Liver (tissue), 9 donors: ENCODE results near the gene MYO3B. TPM values are rescaled to one million over a fixed set of nuclear protein-coding genes. Genes with fewer than 3 reads are reported as not detected.
"Not testable (repeated sequence)": the region's sequence is repeated elsewhere in the genome, so short reads cannot be mapped to it uniquely, and the experiment has no call there.

Experiments used
- DNase-seq: peaks from one replicate; pipeline ENCODE4 v3.0.0-alpha.2; 2017; ENCODE audit warnings: low spot score
- H3K27ac ChIP-seq, 2 donors: one replicate each; pipeline ENCODE4 v1.7.0; 2013; ENCODE audit warnings: inconsistent platforms in 2 of 2, low read length in 2 of 2, control low read depth in 1 of 2, low read depth in 1 of 2, mild to moderate bottlenecking in 1 of 2
- H3K27me3 ChIP-seq, 4 donors: one replicate each; pipeline versions ENCODE4 v1.6.1 to v1.7.0; 2013; ENCODE audit warnings: low read length in 3 of 4, inconsistent platforms in 1 of 4, mild to moderate bottlenecking in 1 of 4, moderate library complexity in 1 of 4; ENCODE audit not compliant: control insufficient read depth in 4 of 4, insufficient read depth in 4 of 4
- H3K36me3 ChIP-seq, 4 donors: one replicate each; pipeline versions ENCODE4 v1.6.1 to v1.7.0; 2013; ENCODE audit warnings: low read length in 3 of 4, mild to moderate bottlenecking in 3 of 4, low read depth in 1 of 4, moderate library complexity in 1 of 4; ENCODE audit not compliant: control insufficient read depth in 4 of 4, insufficient read depth in 3 of 4
- H3K4me1 ChIP-seq, 4 donors: one replicate each; pipeline versions ENCODE4 v1.6.1 to v1.7.0; 2013; ENCODE audit warnings: low read length in 3 of 4, mild to moderate bottlenecking in 3 of 4, moderate library complexity in 1 of 4; ENCODE audit not compliant: control insufficient read depth in 4 of 4, insufficient read depth in 4 of 4
- H3K4me3 ChIP-seq, 3 donors: one replicate each; pipeline versions ENCODE4 v1.6.1 to v1.7.0; 2013; ENCODE audit warnings: low read length in 3 of 3, control low read depth in 1 of 3, low read depth in 1 of 3, mild to moderate bottlenecking in 1 of 3
- H3K9ac ChIP-seq, 2 donors: one replicate each; pipeline ENCODE4 v1.7.0; 2013; ENCODE audit warnings: low read length in 2 of 2, mild to moderate bottlenecking in 2 of 2, moderate library complexity in 2 of 2, control low read depth in 1 of 2, low read depth in 1 of 2
- H3K9me3 ChIP-seq, 4 donors: one replicate each; pipeline versions ENCODE4 v1.6.1 to v1.7.0; 2013; ENCODE audit warnings: low read length in 3 of 4; ENCODE audit not compliant: control insufficient read depth in 4 of 4
- ATF3 ChIP-seq: IDR thresholded peaks from 2 replicates; pipeline ENCODE4 v1.6.1; 2016; ENCODE audit warnings: antibody characterized with exemption
- CTCF ChIP-seq: fragments of 150-350 bp; IDR thresholded peaks from 2 replicates; pipeline ENCODE4 v1.5.1; 2017; ENCODE audit warnings: improper control_type of control experiment, low read depth, low read length; ENCODE audit not compliant: missing input control
- EGR1 ChIP-seq, 2 donors: IDR thresholded peaks; 2 replicates each; pipeline ENCODE4 v1.6.1; 2016 to 2018; ENCODE audit warnings: antibody characterized with exemption in 2 of 2, low read depth in 2 of 2
- FOXA1 ChIP-seq: IDR thresholded peaks from 2 replicates; pipeline ENCODE4 v1.6.1; 2016; ENCODE audit warnings: antibody characterized with exemption
- FOXA2 ChIP-seq: IDR thresholded peaks from 2 replicates; pipeline ENCODE4 v1.6.1; 2016; ENCODE audit warnings: antibody characterized with exemption
- GABPA ChIP-seq, 2 donors: IDR thresholded peaks in 1 of 2; conservative IDR thresholded peaks in 1 of 2; 2 replicates each; pipeline ENCODE4 v1.6.1; 2016; ENCODE audit warnings: antibody characterized with exemption in 2 of 2, mild to moderate bottlenecking in 1 of 2, moderate library complexity in 1 of 2
- HNF4A ChIP-seq, 2 donors: conservative IDR thresholded peaks; 2 replicates each; pipeline ENCODE4 v1.6.1; 2016; ENCODE audit warnings: antibody characterized with exemption in 2 of 2, mild to moderate bottlenecking in 2 of 2
- HNF4G ChIP-seq: IDR thresholded peaks from 2 replicates; pipeline ENCODE4 v1.6.1; 2016; ENCODE audit warnings: antibody characterized with exemption
- JUND ChIP-seq, 2 donors: IDR thresholded peaks; 2 replicates each; pipeline ENCODE4 v1.6.1; 2016; ENCODE audit warnings: antibody characterized with exemption in 2 of 2
- MAX ChIP-seq: IDR thresholded peaks from 2 replicates; pipeline ENCODE4 v1.6.1; 2016; ENCODE audit warnings: antibody characterized with exemption
- NR2F2 ChIP-seq: IDR thresholded peaks from 2 replicates; pipeline ENCODE4 v1.6.1; 2016; ENCODE audit warnings: antibody characterized with exemption
- RAD21 ChIP-seq, 2 donors: IDR thresholded peaks; 2 replicates each; pipeline ENCODE4 v1.6.1; 2016; ENCODE audit warnings: antibody characterized with exemption in 2 of 2, mild to moderate bottlenecking in 2 of 2
- REST ChIP-seq: IDR thresholded peaks from 2 replicates; pipeline ENCODE4 v1.6.1; 2016; ENCODE audit warnings: antibody characterized with exemption, mild to moderate bottlenecking
- RXRA ChIP-seq, 2 donors: IDR thresholded peaks; 2 replicates each; pipeline ENCODE4 v1.6.1; 2017 to 2018; ENCODE audit warnings: antibody characterized with exemption in 2 of 2, mild to moderate bottlenecking in 1 of 2
- SP1 ChIP-seq: IDR thresholded peaks from 2 replicates; pipeline ENCODE4 v1.6.1; 2018; ENCODE audit warnings: antibody characterized with exemption, mild to moderate bottlenecking
- TAF1 ChIP-seq: conservative IDR thresholded peaks from 2 replicates; pipeline ENCODE4 v1.6.1; 2016; ENCODE audit warnings: antibody characterized with exemption, mild to moderate bottlenecking
- YY1 ChIP-seq: IDR thresholded peaks from 2 replicates; pipeline ENCODE4 v1.6.1; 2016; ENCODE audit warnings: antibody characterized with exemption, mild to moderate bottlenecking
- ZBTB33 ChIP-seq: IDR thresholded peaks from 2 replicates; pipeline ENCODE4 v1.6.1; 2016; ENCODE audit warnings: antibody characterized with exemption
- WGBS: extraction: QIAGEN DNeasy Blood & Tissue Kit; methylation state at CpG from one replicate; pipeline ENCODE4 v1.1.7; 2013; 5-methylcytosine and 5-hydroxymethylcytosine counted together
- polyA plus RNA-seq, 2 donors: library from polyadenylated mRNA; stranded (reverse) in 1 of 2; unstranded in 1 of 2; fragments of 200-250 nt in 1 of 2; fragments of >200 nt in 1 of 2; fragmentation: Nextera tagmentation in 1 of 2; extraction: Ambion mirVana in 1 of 2; gene quantifications; one replicate each; pipeline versions ENCODE4 v1.2.1 to v1.2.3, GENCODE V29; 2013 to 2015
- total RNA-seq, 2 donors: library from RNA; depleted of rRNA; stranded (reverse); fragments of >200 nt; gene quantifications; one replicate each; pipeline ENCODE4 v1.2.3, GENCODE V29; 2014
- donor health status: healthy.
- donor health status: healthy.
- donor health status: healthy.
- donor health status: healthy.
- donor health status: healthy.

MYO3B gene
- total and polyA plus RNA-seq, 4 donors = under 0.01 to 0.05 TPM; not detected in 2

GRCh38 chr2:170635094-170635493 is 457.1 kb downstream of the MYO3B start:
- not testable (repeated sequence) for H3K27me3 ChIP-seq, H3K36me3 ChIP-seq, DNase-seq, H3K4me1 ChIP-seq, H3K9ac ChIP-seq, H3K4me3 ChIP-seq, H3K9me3 ChIP-seq, H3K27ac ChIP-seq
- WGBS = 96% methylated on average over 4 of the region's 4 CpGs

- Histone ChIP-seq H3K4me3 (no peak overlapping the region), H3K27ac (no peak overlapping the region), H3K27me3 (no peaks in the 10 kb centered on the region), H3K9ac (no peak overlapping the region), H3K36me3 (no peaks in the 10 kb centered on the region), H3K9me3 (no peaks in the 10 kb centered on the region), H3K4me1 (no peaks in the 10 kb centered on the region)
- 86% methylated on average over 3 of the region's 3 CpGs for WGBS
- no peak for DNase-seq
- TF ChIP-seq RAD21 (IDR thresholded peaks at IDR 0.05) = no peak
- TF ChIP-seq RXRA (IDR thresholded peaks at IDR 0.05) = no peak
- no peak for TF ChIP-seq JUND (IDR thresholded peaks at IDR 0.05)
- TF ChIP-seq ATF3 = no peak
- TF ChIP-seq FOXA2 = no peak
- TF ChIP-seq TAF1 = no peak
- no peak for TF ChIP-seq REST
- TF ChIP-seq SP1 = no peak
- no peak for TF ChIP-seq YY1
- TF ChIP-seq ZBTB33 = no peak
- TF ChIP-seq HNF4G = no peak
- no peak for TF ChIP-seq FOXA1
- no peak for TF ChIP-seq CTCF
- no peak for TF ChIP-seq EGR1 (IDR thresholded peaks at IDR 0.05; ENCODE audit: low read depth in 2 of 2)
- no peak for TF ChIP-seq GABPA (IDR thresholded peaks at IDR 0.05 in 1 of 2, conservative IDR thresholded peaks at IDR 0.05 in 1 of 2)
- no peak for TF ChIP-seq HNF4A (conservative IDR thresholded peaks at IDR 0.05)
- no peak for TF ChIP-seq NR2F2
- no peak for TF ChIP-seq MAX
Measured at GRCh38 chr2:170639635-170640034, 461.7 kb downstream of the MYO3B start.
